HEK293T (cell line): ENCODE results near the gene CD2AP.

Experiments used
- HDGF ChIP-seq: fragments of 450-650 bp; IDR thresholded peaks from 2 replicates; pipeline ENCODE4 v1.6.1; 2017; ENCODE audit warnings: antibody characterized with exemption, borderline replicate concordance
- SP1 ChIP-seq: fragments of 450-650 bp; IDR thresholded peaks from 2 replicates; pipeline ENCODE4 v1.6.1; 2017

GRCh38 chr6:47439348-47439668 is 38.3 kb upstream of the CD2AP start:
- no peak for TF ChIP-seq SP1
- TF ChIP-seq HDGF, result no peak
